BJ (cell line): ENCODE data around the gene TBXT. TPM values are rescaled to one million over a fixed set of nuclear protein-coding genes. Genes with fewer than 3 reads are reported as not detected.

Experiments used
- CTCF ChIA-PET: fragments of 350-600 bp; formaldehyde crosslinking; extraction: SDS; loops from one replicate; lab custom pipeline; 2021; ENCODE audit warnings: antibody characterized with exemption, inconsistent platforms; lab: Yijun Ruan, JAX
- POLR2A ChIA-PET: fragments of 300-600 bp; sonication (Branson Sonifier 250); formaldehyde crosslinking; extraction: SDS; loops from one replicate; lab custom pipeline; 2021; ENCODE audit warnings: antibody characterized with exemption; lab: Charles Lee
- DNase-seq: peaks from one replicate; pipeline ENCODE4 v3.0.0-alpha.2; 2011; ENCODE audit warnings: low read depth
- H3K27me3 ChIP-seq: 2 replicates; pipeline ENCODE4 v1.6.0; 2011; ENCODE audit warnings: low read length; ENCODE audit not compliant: control insufficient read depth, insufficient read depth
- H3K36me3 ChIP-seq: 2 replicates; pipeline ENCODE4 v1.5.1; 2011; ENCODE audit warnings: low read length; ENCODE audit not compliant: control insufficient read depth, insufficient read depth
- H3K4me3 ChIP-seq: 2 replicates; pipeline ENCODE4 v1.5.1; 2011; ENCODE audit warnings: low read depth, mild to moderate bottlenecking, control low read depth, low read length
- polyA plus RNA-seq: library from polyadenylated mRNA; depleted of rRNA; stranded (reverse); fragments of >200 nt; gene quantifications from 2 replicates; pipeline ENCODE4 v1.2.3, GENCODE V29; 2011; rRNA removed
- small RNA-seq: library from RNA; depleted of rRNA; stranded (forward); fragments of <200 nt; gene quantifications from one replicate; pipeline ENCODE3, GENCODE V24; 2012; ENCODE audit warnings: low replicate concordance, low read depth; ENCODE audit not compliant: insufficient read length
- TF ChIP-seq, protein P1 (sequence below): IDR thresholded peaks from 2 replicates; pipeline ENCODE4 v1.5.1; 2011; ENCODE audit warnings: low read depth, mild to moderate bottlenecking, control low read depth, inconsistent platforms, low read length, moderate library complexity; ENCODE audit not compliant: insufficient read depth

Gene TBXT
- polyA plus RNA-seq, 1 experiment, result not detected

DNA sequence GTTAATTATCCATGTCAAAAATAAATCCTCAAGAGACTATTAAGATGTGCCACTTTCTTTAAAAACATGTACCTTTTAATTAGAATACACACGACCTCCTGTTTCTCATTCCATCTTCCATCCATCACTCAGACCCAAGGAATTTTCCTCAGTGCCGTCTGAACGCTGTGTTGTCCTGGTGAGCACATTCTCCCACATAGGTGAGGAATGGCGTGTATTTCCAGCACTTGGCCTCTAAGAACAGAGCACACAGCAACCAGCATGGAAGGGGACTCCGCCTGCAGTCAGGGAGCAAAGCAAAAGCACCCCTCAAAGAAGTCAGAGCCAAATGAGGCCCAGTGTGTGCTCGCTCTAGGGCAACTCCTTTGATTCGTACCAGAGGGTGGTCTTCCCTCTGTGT lies 45.9 kb downstream of the TBXT start:
- ChIA-PET POLR2A (no interaction called here), CTCF (no interaction called here)
- DNase-seq, result no peak
- Histone ChIP-seq H3K36me3 (no peaks in the 10 kb centered on the region), H3K27me3 (no peaks in the 10 kb centered on the region), H3K4me3 (no peak overlapping the region)
- TF ChIP-seq, protein P1, sequence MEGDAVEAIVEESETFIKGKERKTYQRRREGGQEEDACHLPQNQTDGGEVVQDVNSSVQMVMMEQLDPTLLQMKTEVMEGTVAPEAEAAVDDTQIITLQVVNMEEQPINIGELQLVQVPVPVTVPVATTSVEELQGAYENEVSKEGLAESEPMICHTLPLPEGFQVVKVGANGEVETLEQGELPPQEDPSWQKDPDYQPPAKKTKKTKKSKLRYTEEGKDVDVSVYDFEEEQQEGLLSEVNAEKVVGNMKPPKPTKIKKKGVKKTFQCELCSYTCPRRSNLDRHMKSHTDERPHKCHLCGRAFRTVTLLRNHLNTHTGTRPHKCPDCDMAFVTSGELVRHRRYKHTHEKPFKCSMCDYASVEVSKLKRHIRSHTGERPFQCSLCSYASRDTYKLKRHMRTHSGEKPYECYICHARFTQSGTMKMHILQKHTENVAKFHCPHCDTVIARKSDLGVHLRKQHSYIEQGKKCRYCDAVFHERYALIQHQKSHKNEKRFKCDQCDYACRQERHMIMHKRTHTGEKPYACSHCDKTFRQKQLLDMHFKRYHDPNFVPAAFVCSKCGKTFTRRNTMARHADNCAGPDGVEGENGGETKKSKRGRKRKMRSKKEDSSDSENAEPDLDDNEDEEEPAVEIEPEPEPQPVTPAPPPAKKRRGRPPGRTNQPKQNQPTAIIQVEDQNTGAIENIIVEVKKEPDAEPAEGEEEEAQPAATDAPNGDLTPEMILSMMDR, result no peak

DNA sequence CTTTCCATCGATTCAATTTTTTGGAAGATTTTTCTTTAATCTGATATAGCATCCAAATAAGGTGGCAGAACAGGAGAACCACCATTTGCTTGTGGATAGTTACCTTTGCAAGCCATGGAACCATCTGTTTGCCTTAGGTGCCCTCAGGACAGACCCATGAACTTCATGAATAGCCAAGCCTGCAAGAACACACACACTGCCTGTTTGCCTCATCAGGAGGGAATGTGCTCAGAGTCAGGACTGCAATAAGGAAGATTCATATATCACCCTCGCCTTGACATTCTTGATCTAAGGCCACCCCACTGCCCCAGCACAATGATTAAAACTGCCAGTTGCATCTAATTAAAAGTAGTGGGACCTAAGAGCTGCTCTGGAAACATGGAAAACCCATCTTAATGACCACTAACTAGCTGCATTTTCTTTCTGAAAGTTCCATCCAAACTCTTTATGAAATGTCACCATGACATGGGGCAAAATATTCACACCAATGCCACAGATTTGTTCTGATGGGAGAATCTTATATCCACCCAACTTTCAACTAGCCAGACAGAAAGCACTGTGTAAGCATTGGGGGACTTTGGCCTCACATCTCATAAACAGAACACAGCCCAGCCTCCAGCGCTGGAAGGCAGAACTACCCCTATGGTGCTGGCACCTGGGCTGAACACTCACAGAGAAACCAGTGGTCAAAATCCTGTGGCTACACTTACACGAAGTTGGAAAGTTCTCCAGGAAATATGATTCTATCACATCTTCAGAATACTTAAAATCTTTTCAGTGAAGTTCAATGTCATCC lies 48.3 kb downstream of the TBXT start:
- ChIA-PET CTCF (no interaction called here), POLR2A (no interaction called here)
- Histone ChIP-seq H3K4me3 (no peak overlapping the region), H3K36me3 (no peaks in the 10 kb centered on the region), H3K27me3 (no peaks in the 10 kb centered on the region)
- no peak for DNase-seq
- TF ChIP-seq, protein P1, result no peak

DNA sequence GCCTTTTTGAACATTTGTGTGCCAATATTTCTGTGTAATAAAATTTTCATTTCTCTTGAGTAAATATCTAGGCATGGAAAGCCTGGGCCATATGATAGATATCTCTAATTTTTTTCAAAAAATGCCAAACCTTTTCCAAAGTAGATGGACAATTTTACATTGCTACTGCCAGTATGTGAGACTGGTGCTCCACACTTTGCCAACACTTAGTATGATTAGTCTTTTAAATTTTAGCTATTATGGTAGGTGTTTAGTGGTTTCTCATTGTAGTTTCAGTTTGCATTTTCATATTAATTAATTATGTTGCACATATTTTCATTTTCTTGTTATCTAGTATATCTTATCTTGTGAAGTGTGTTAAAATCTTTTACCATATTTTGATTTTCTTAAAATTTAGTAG lies 52.0 kb downstream of the TBXT start:
- CTCF ChIA-PET, result no interaction called here
- POLR2A ChIA-PET, result no interaction called here
- Histone ChIP-seq H3K36me3 (no peaks in the 10 kb centered on the region), H3K27me3 (no peaks in the 10 kb centered on the region), H3K4me3 (no peak overlapping the region)
- TF ChIP-seq, protein P1, result no peak
- no peak for DNase-seq

DNA sequence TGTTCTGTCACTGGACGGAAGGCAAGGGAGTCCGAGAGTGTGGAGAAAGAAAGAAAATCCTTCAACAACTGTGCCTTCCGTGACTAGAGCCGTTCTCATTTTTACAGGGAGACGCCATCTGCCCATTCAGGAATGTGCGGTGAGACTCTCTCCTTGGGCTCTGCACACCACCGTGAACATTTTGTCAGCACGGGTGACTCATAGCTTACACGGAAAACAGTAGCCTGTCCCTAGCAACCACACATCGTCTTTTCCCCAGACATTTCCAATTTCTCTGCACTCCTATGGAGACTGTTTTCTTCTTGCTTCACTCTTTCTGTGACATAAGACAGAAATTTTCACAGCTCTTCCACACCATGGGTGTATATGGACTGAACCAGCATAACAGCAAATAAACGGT lies 55.1 kb downstream of the TBXT start:
- CTCF ChIA-PET, result no interaction called here
- Histone ChIP-seq H3K27me3 (no peaks in the 10 kb centered on the region), H3K36me3 (no peaks in the 10 kb centered on the region), H3K4me3 (no peak overlapping the region)
- peak; percentile 48 for DNase-seq
- TF ChIP-seq, protein P1, result no peak
- POLR2A ChIA-PET, result no interaction called here

DNA sequence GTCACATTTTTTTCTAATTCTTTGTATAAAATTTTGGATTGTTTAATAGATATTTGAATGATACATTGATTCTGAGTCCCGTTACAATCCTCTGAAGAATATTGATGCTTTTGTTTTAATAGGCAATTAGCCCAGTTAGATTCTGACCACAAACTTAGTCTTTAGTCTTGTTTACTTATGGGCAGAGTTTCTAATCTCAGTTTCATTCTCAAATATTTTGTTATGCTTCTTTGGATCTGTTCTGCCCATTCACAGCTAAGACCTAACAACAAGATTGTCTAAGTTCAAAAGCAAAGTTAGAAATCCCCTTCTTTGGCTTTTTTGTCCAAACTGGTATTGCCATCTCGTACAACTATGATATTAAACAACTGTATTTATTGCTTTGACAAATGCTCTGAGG lies 58.0 kb downstream of the TBXT start:
- TF ChIP-seq, protein P1, result no peak
- no peak for DNase-seq
- H3K36me3 ChIP-seq, result no peaks in the 10 kb centered on the region
- ChIA-PET CTCF (no interaction called here), POLR2A (no interaction called here)
- H3K27me3 ChIP-seq, result no peaks in the 10 kb centered on the region
- H3K4me3 ChIP-seq, result no peak overlapping the region

Small RNA genes lying within 50 kb of the gene (small RNA-seq; reads per million reads assigned to genes)
- gene RNU6-153P, result not detected

Other genes with a start within 250 kb of the TBXT start
- gene PRR18, start 140.5 kb upstream of the TBXT start, polyA plus RNA-seq, result not detected in 2 replicates
- gene SFT2D1, start 174.7 kb upstream of the TBXT start, polyA plus RNA-seq, result 24.9 and 53.6 TPM in 2 replicates
- gene MPC1, start 215.1 kb upstream of the TBXT start, polyA plus RNA-seq, result 19.2 and 27.5 TPM in 2 replicates